WTC11 (cell line): ENCODE data around the gene CGRRF1. TPM values are rescaled to one million over a fixed set of nuclear protein-coding genes. Genes with fewer than 3 reads are reported as not detected.

ENCODE experiments used
- ATAC-seq: fragments of 200-7000 bp; cut with Tn5 transposase; 2 replicates; pipeline ENCODE4 v1.10.0; 2021; ENCODE audit warnings: mild to moderate bottlenecking, moderate library complexity
- CTCF ChIA-PET: fragments of 300-600 bp; sonication (Branson Sonifier 250); formaldehyde crosslinking; loops from one replicate; lab custom pipeline; 2021; ENCODE audit warnings: antibody characterized with exemption; lab: Charles Lee
- POLR2A ChIA-PET: fragments of 350-600 bp; sonication (Branson Sonifier 250); formaldehyde crosslinking; loops from one replicate; lab custom pipeline; 2021; ENCODE audit warnings: antibody characterized with exemption; lab: Charles Lee
- DNase-seq: peaks from one replicate; pipeline ENCODE4 v3.0.0; 2021; ENCODE audit warnings: low spot score
- H3K27ac Mint-ChIP-seq: 2 replicates; pipeline ENCODE4 v1.8.0; 2021; ENCODE audit warnings: mixed read lengths
- H3K27me3 Mint-ChIP-seq: 2 replicates; pipeline ENCODE4 v1.8.0; 2021; ENCODE audit warnings: low read depth, mild to moderate bottlenecking, moderate library complexity, mixed read lengths
- H3K36me3 Mint-ChIP-seq: 2 replicates; pipeline ENCODE4 v1.8.0; 2021; ENCODE audit warnings: mixed read lengths
- H3K4me1 Mint-ChIP-seq: 2 replicates; pipeline ENCODE4 v1.8.0; 2022; ENCODE audit warnings: mixed read lengths
- H3K4me3 Mint-ChIP-seq: 2 replicates; pipeline ENCODE4 v1.8.0; 2021; ENCODE audit warnings: mild to moderate bottlenecking, moderate library complexity, mixed read lengths
- H3K9me3 Mint-ChIP-seq: 2 replicates; pipeline ENCODE4 v1.8.0; 2021; ENCODE audit warnings: mixed read lengths
- ATF1 ChIP-seq: sonication (generic); formaldehyde crosslinking; IDR thresholded peaks from 2 replicates; pipeline ENCODE4 v1.8.1; 2023; ENCODE audit warnings: mild to moderate bottlenecking, moderate library complexity, missing genetic modification reagents
- ATF2 ChIP-seq: sonication (generic); formaldehyde crosslinking; IDR thresholded peaks from 2 replicates; pipeline ENCODE4 v1.8.1; 2022; ENCODE audit warnings: low read depth, missing genetic modification reagents, borderline replicate concordance
- CREM ChIP-seq: sonication (generic); formaldehyde crosslinking; IDR thresholded peaks from 2 replicates; pipeline ENCODE4 v1.8.1; 2022; ENCODE audit warnings: mild to moderate bottlenecking, missing genetic modification reagents, moderate library complexity
- CTCF ChIP-seq: fragments of 200-600 bp; IDR thresholded peaks from 2 replicates; pipeline ENCODE4 v1.8.0; 2022; ENCODE audit warnings: antibody characterized with exemption
- E2F5 ChIP-seq: sonication (generic); formaldehyde crosslinking; IDR thresholded peaks from 2 replicates; pipeline ENCODE4 v1.8.1; 2022; ENCODE audit warnings: mild to moderate bottlenecking, moderate library complexity, missing genetic modification reagents
- ELF4 ChIP-seq: sonication (generic); formaldehyde crosslinking; IDR thresholded peaks from 2 replicates; pipeline ENCODE4 v1.8.1; 2022; ENCODE audit warnings: low read depth, mild to moderate bottlenecking, moderate library complexity, missing genetic modification reagents
- EMX1 ChIP-seq: fragments of 250-450 bp; sonication (Bioruptor Pico); IDR thresholded peaks from 2 replicates; pipeline ENCODE4 v1.8.0; 2021; ENCODE audit warnings: mild to moderate bottlenecking
- ETV6 ChIP-seq: sonication (generic); formaldehyde crosslinking; IDR thresholded peaks from 2 replicates; pipeline ENCODE4 v1.8.1; 2022; ENCODE audit warnings: mild to moderate bottlenecking, missing genetic modification reagents
- FOXK1 ChIP-seq: sonication (generic); formaldehyde crosslinking; IDR thresholded peaks from 2 replicates; pipeline ENCODE4 v1.8.0; 2022; ENCODE audit warnings: mild to moderate bottlenecking, moderate library complexity, missing genetic modification reagents
- FOXP4 ChIP-seq: sonication (generic); formaldehyde crosslinking; IDR thresholded peaks from 2 replicates; pipeline ENCODE4 v1.8.0; 2022; ENCODE audit warnings: mild to moderate bottlenecking, missing genetic modification reagents
- IRF2 ChIP-seq: sonication (generic); formaldehyde crosslinking; IDR thresholded peaks from 2 replicates; pipeline ENCODE4 v1.8.0; 2022; ENCODE audit warnings: low read depth, missing genetic modification reagents, borderline replicate concordance
- NR3C1 ChIP-seq: sonication (generic); formaldehyde crosslinking; conservative IDR thresholded peaks from 2 replicates; pipeline ENCODE4 v1.8.1; 2023; ENCODE audit warnings: low read depth, mild to moderate bottlenecking, missing genetic modification reagents
- RORB ChIP-seq: fragments of 250-450 bp; sonication (Bioruptor Pico); IDR thresholded peaks from 2 replicates; pipeline ENCODE4 v1.9.0; 2021; ENCODE audit warnings: mild to moderate bottlenecking
- TCF7 ChIP-seq: sonication (generic); formaldehyde crosslinking; IDR thresholded peaks from 2 replicates; pipeline ENCODE4 v1.8.0; 2022; ENCODE audit warnings: mild to moderate bottlenecking, low read depth, missing genetic modification reagents, moderate library complexity
- USF2 ChIP-seq: sonication (generic); formaldehyde crosslinking; IDR thresholded peaks from 2 replicates; pipeline ENCODE4 v1.8.1; 2023; ENCODE audit warnings: mild to moderate bottlenecking, missing genetic modification reagents, moderate library complexity
- ZBTB43 ChIP-seq: sonication (generic); formaldehyde crosslinking; IDR thresholded peaks from 2 replicates; pipeline ENCODE4 v1.8.1; 2023; ENCODE audit warnings: mild to moderate bottlenecking, missing genetic modification reagents
- ZMAT4 ChIP-seq: fragments of 250-450 bp; sonication (Bioruptor Pico); IDR thresholded peaks from 2 replicates; pipeline ENCODE4 v1.9.0; 2021; ENCODE audit warnings: mild to moderate bottlenecking
- ZNF512 ChIP-seq: sonication (generic); formaldehyde crosslinking; IDR thresholded peaks from 2 replicates; pipeline ENCODE4 v1.8.1; 2022; ENCODE audit warnings: missing genetic modification reagents, borderline replicate concordance
- total RNA-seq: library from RNA; stranded (reverse); gene quantifications from 3 replicates; pipeline ENCODE4 v1.2.3, GENCODE V29; 2021

The CGRRF1 gene
- total RNA-seq, 1 experiment from 2014 or later = 15.1 TPM

GRCh38 chr14:54562334-54562733, 52.6 kb downstream of the CGRRF1 start (continued):
- TF ChIP-seq E2F5 (CRISPR knock-in tag) (no peak), USF2 (CRISPR knock-in tag) (no peak)

GRCh38 chr14:54564071-54564867, 54.6 kb downstream of the CGRRF1 start:
- H3K9me3 Mint-ChIP-seq = no peaks in the 10 kb centered on the region
- ChIA-PET CTCF (interaction anchor here (0.6 to 6.3 kb wide), 29 partner anchors 13 to 1241 kb away, joined by 3 to 138 read pairs (median 4); partner anchors contain the start of genes CGRRF1 and GMFB), POLR2A (interaction anchor here (0.7 to 2.7 kb wide), 4 partner anchors 52 to 209 kb away, joined by 3 to 19 read pairs (median 8); no protein-coding TSS in a partner anchor)
- ATAC-seq (no peak), DNase-seq (no peak)
- H3K4me1 Mint-ChIP-seq = peaks cover 17% of the 10 kb centered on the region
- H3K36me3 Mint-ChIP-seq = no peaks in the 10 kb centered on the region
- peak overlapping the region; percentile 74 for H3K4me3 Mint-ChIP-seq
- peaks cover 32% of the 10 kb centered on the region for H3K27me3 Mint-ChIP-seq
- peak; percentile 74 for TF ChIP-seq CTCF
- no peak for TF ChIP-seq ATF2
- no peak overlapping the region for H3K27ac Mint-ChIP-seq

- Mint-ChIP-seq H3K27ac (no peak overlapping the region), H3K36me3 (no peaks in the 10 kb centered on the region), H3K4me3 (peak overlapping the region; percentile 74), H3K9me3 (no peaks in the 10 kb centered on the region), H3K27me3 (peaks cover 36% of the 10 kb centered on the region), H3K4me1 (peaks cover 21% of the 10 kb centered on the region)
- ATAC-seq (peak; percentile 63), DNase-seq (peak; percentile 83)
- POLR2A ChIA-PET = interaction anchor here (0.5 to 2.7 kb wide), 11 partner anchors 8 to 240 kb away, joined by 3 to 19 read pairs (median 5); no protein-coding TSS in a partner anchor
- CTCF ChIA-PET = interaction anchor here (0.5 to 6.3 kb wide), 19 partner anchors 8 to 407 kb away, joined by 3 to 138 read pairs (median 4); partner anchors contain the start of genes CGRRF1 and GMFB
- TF ChIP-seq ETV6 (CRISPR knock-in tag) (peak; percentile 43; the same call in 1 of the 2 replicates), ZMAT4 (CRISPR knock-in tag) (no peak), EMX1 (CRISPR knock-in tag) (no peak), NR3C1 (CRISPR knock-in tag) (no peak), ELF4 (no peak), FOXK1 (CRISPR knock-in tag) (0 out of 2 replicates have a peak, but pooled peaks have one; percentile 43), TCF7 (no peak), ZNF512 (CRISPR knock-in tag) (no peak), RORB (no peak), FOXP4 (CRISPR knock-in tag) (no peak), ZBTB43 (CRISPR knock-in tag) (no peak), IRF2 (CRISPR knock-in tag) (no peak), ATF1 (CRISPR knock-in tag) (no peak), CREM (CRISPR knock-in tag) (no peak)
Measured at GRCh38 chr14:54564868-54565784, 55.4 kb downstream of the CGRRF1 start.
